Spleen (tissue), 11 donors: Measurements from ENCODE around the gene SMAD3. TPM values are rescaled to one million over a fixed set of nuclear protein-coding genes. Genes with fewer than 3 reads are reported as not detected.

ENCODE experiments used
- DNase-seq: peaks from one replicate; pipeline ENCODE4 v3.0.0-alpha.2; 2020
- H3K27ac ChIP-seq, 8 donors: fragments of 200-600 bp; sonication (generic) in 7 of 8; 1 replicate in 4 of 8; 2 replicates in 4 of 8; pipeline versions ENCODE4 v1.5.0 to v1.8.0; 2016 to 2021; ENCODE audit warnings: inconsistent platforms in 4 of 8, mild to moderate bottlenecking in 4 of 8, moderate library complexity in 1 of 8
- H3K27me3 ChIP-seq, 7 donors: fragments of 200-600 bp; sonication (generic) in 6 of 7; replicated peaks in 1 of 7; 1 replicate in 4 of 7; 2 replicates in 3 of 7; pipeline versions ENCODE4 v1.5.0 to v1.8.0; 2016 to 2021; ENCODE audit warnings: inconsistent platforms in 3 of 7, mild to moderate bottlenecking in 1 of 7
- H3K36me3 ChIP-seq, 6 donors: fragments of 200-600 bp; sonication (generic) in 5 of 6; 1 replicate in 4 of 6; 2 replicates in 2 of 6; pipeline versions ENCODE4 v1.5.0 to v1.8.0; 2016 to 2021; ENCODE audit warnings: inconsistent platforms in 2 of 6
- H3K4me1 ChIP-seq, 6 donors: fragments of 200-600 bp; sonication (generic) in 5 of 6; 1 replicate in 3 of 6; 2 replicates in 3 of 6; pipeline versions ENCODE4 v1.5.0 to v1.8.0; 2016 to 2021; ENCODE audit warnings: inconsistent platforms in 3 of 6
- H3K4me3 ChIP-seq, 8 donors: fragments of 200-600 bp; sonication (generic) in 7 of 8; 1 replicate in 4 of 8; 2 replicates in 4 of 8; pipeline versions ENCODE4 v1.5.0 to v1.8.0; 2016 to 2021; ENCODE audit warnings: inconsistent platforms in 4 of 8, mild to moderate bottlenecking in 4 of 8, moderate library complexity in 2 of 8
- H3K9me3 ChIP-seq, 8 donors: fragments of 200-600 bp; sonication (generic) in 7 of 8; 1 replicate in 4 of 8; 2 replicates in 4 of 8; pipeline versions ENCODE4 v1.5.0 to v1.8.0; 2016 to 2021; ENCODE audit warnings: inconsistent platforms in 4 of 8
- CTCF ChIP-seq, 11 experiments: fragments of 200-600 bp in 7 of 11; fragments of 450-650 bp in 4 of 11; sonication (generic) in 4 of 11; IDR thresholded peaks in 8 of 11; conservative IDR thresholded peaks in 3 of 11; 1 replicate in 7 of 11; 2 replicates in 4 of 11; pipeline versions ENCODE4 v1.4.0 to v1.8.0; 2016 to 2021; ENCODE audit warnings: antibody characterized with exemption in 11 of 11, inconsistent platforms in 4 of 11, mild to moderate bottlenecking in 1 of 11
- POLR2A ChIP-seq, 3 donors: fragments of 450-650 bp; IDR thresholded peaks; one replicate each; pipeline ENCODE4 v1.5.1; 2017; ENCODE audit warnings: antibody characterized with exemption in 3 of 3, mild to moderate bottlenecking in 1 of 3
- POLR2AphosphoS5 ChIP-seq, 3 donors: sonication (generic); formaldehyde crosslinking; IDR thresholded peaks; one replicate each; pipeline ENCODE4 v1.5.1; 2017; ENCODE audit warnings: antibody characterized with exemption in 3 of 3
- WGBS, 5 donors: extraction: QIAGEN DNeasy Blood & Tissue Kit in 3 of 5; methylation state at CpG; one replicate each; pipeline versions ENCODE4 v1.1.5 to v1.1.7; 2013 to 2018; 5-methylcytosine and 5-hydroxymethylcytosine counted together
- intact Hi-C: fragments of 100-400 bp; cut with DNase I; formaldehyde crosslinking; loops from one replicate; pipeline ENCODE4 v1.15.0; 2023; ENCODE audit warnings: low total_unique reads
- polyA plus RNA-seq, 3 donors: library from polyadenylated mRNA; stranded (reverse); fragments of 200-250 nt; gene quantifications; one replicate each; pipeline ENCODE4 v1.2.1, GENCODE V29; 2013
- total RNA-seq, 7 donors: library from RNA; depleted of rRNA in 3 of 7; stranded (reverse); fragments of >200 nt in 3 of 7; fragmentation: NEBNext Ultra II Directional in 4 of 7; extraction: Animal tissue kit (Norgen Biotek cat#: 25700) in 4 of 7; gene quantifications; one replicate each; pipeline versions ENCODE4 v1.1.0 to v1.2.1, GENCODE V29; 2016 to 2021
- donor health status: healthy with polysubstance abuse.
- donor health status: DM: no; HTN: no; CAD: no; lungs with moderate emphysema.
- donor health status: DM: no; HTN: no; CAD: no.
- donor health status: Bipolar disorder and iron deficiency.
- donor health status: healthy.
- donor health status: DM: no; HTN: no; CAD: no.
- donor health status: DM: yes; HTN: yes; CAD: no.

Gene SMAD3
- total and polyA plus RNA-seq, 10 donors, result 8.3 to 78.4 (median 33.7) TPM

GRCh38 chr15:67173786-67174185, 108.4 kb downstream of the SMAD3 start:
- 88 to 99% (median 95%) methylated on average over 8 of the region's 8 CpGs for WGBS, 5 donors
- TF ChIP-seq POLR2A (IDR thresholded peaks at IDR 0.05), result no peak
- no peak for TF ChIP-seq CTCF (IDR thresholded peaks at IDR 0.05 in 8 of 11, conservative IDR thresholded peaks at IDR 0.05 in 3 of 11)
- TF ChIP-seq POLR2AphosphoS5 (IDR thresholded peaks at IDR 0.05), result no peak
- peaks cover 0 to 93% (median 24%) of the 10 kb centered on the region in 6 donors for H3K36me3 ChIP-seq
- intact Hi-C loops, result no loop called here
- H3K4me1 ChIP-seq, result peaks cover 6 to 46% (median 26%) of the 10 kb centered on the region in 6 donors
- H3K4me3 ChIP-seq, result no peak overlapping the region
- DNase-seq, result no peak
- H3K9me3 ChIP-seq, result no peaks in the 10 kb centered on the region
- H3K27me3 ChIP-seq, result no peaks in the 10 kb centered on the region
- no peak overlapping the region for H3K27ac ChIP-seq

- H3K4me1 ChIP-seq, result peaks cover 6 to 46% (median 26%) of the 10 kb centered on the region in 6 donors
- peaks cover 0 to 93% (median 26%) of the 10 kb centered on the region in 6 donors for H3K36me3 ChIP-seq
- no peak for DNase-seq
- no peaks in the 10 kb centered on the region for H3K9me3 ChIP-seq
- 91 to 96% (median 93%) methylated on average over 3 of the region's 3 CpGs for WGBS, 5 donors
- H3K4me3 ChIP-seq, result no peak overlapping the region
- no peak for TF ChIP-seq POLR2A (IDR thresholded peaks at IDR 0.05)
- TF ChIP-seq CTCF (IDR thresholded peaks at IDR 0.05 in 8 of 11, conservative IDR thresholded peaks at IDR 0.05 in 3 of 11), result no peak
- TF ChIP-seq POLR2AphosphoS5 (IDR thresholded peaks at IDR 0.05), result no peak
- no peaks in the 10 kb centered on the region for H3K27me3 ChIP-seq
- intact Hi-C loops, result no loop called here
- no peak overlapping the region for H3K27ac ChIP-seq
These were observed 109.0 kb downstream of the SMAD3 start for GRCh38 chr15:67174446-67174845.

- TF ChIP-seq POLR2AphosphoS5 (IDR thresholded peaks at IDR 0.05), result peak in 1 of 3 donors; percentile 6
- TF ChIP-seq POLR2A (IDR thresholded peaks at IDR 0.05), result no peak
- no peak for DNase-seq
- H3K9me3 ChIP-seq, result no peaks in the 10 kb centered on the region
- H3K27ac ChIP-seq, result peak overlapping the region in 6 of 8 donors; percentile 2 to 57 (median 32)
- H3K4me1 ChIP-seq, result peaks cover 6 to 46% (median 26%) of the 10 kb centered on the region in 6 donors
- H3K27me3 ChIP-seq, result no peaks in the 10 kb centered on the region
- H3K4me3 ChIP-seq, result no peak overlapping the region
- intact Hi-C loops, result no loop called here
- 78 to 84% (median 82%) methylated on average over 9 of the region's 9 CpGs for WGBS, 5 donors
- peaks cover 0 to 93% (median 25%) of the 10 kb centered on the region in 6 donors for H3K36me3 ChIP-seq
These were observed 109.6 kb downstream of the SMAD3 start for GRCh38 chr15:67174864-67175573.

- 40 to 61% (median 48%) methylated on average over 3 to 11 of the region's 11 CpGs for WGBS, 5 donors
- Histone ChIP-seq H3K9me3 (no peaks in the 10 kb centered on the region), H3K36me3 (peaks cover 0 to 93% (median 23%) of the 10 kb centered on the region in 6 donors), H3K27me3 (no peaks in the 10 kb centered on the region), H3K27ac (peak overlapping the region in 6 of 8 donors; percentile 2 to 57 (median 32)), H3K4me3 (no peak overlapping the region), H3K4me1 (peaks cover 6 to 46% (median 26%) of the 10 kb centered on the region in 6 donors)
- no peak for DNase-seq
- intact Hi-C loops, result no loop called here
- TF ChIP-seq POLR2AphosphoS5 (IDR thresholded peaks at IDR 0.05), result peak in 2 of 3 donors; percentile 58 to 73
- TF ChIP-seq CTCF (IDR thresholded peaks at IDR 0.05 in 8 of 11, conservative IDR thresholded peaks at IDR 0.05 in 3 of 11), result no peak
These were observed 110.3 kb downstream of the SMAD3 start for GRCh38 chr15:67175643-67176071.
